Measurements from ENCODE around the gene LGALS9.
"Not testable (repeated sequence)": the region's sequence is repeated elsewhere in the genome, so short reads cannot be mapped to it uniquely, and the experiment has no call there.

The LGALS9 gene

GRCh38 chr17:27659683-27660082, 28.7 kb downstream of the LGALS9 start:
- Histone ChIP-seq H3K36me3 (ENCODE audit: insufficient read depth, low read depth, low read length) (no peaks in the 10 kb centered on the region), H3K4me1 (ENCODE audit: insufficient read depth, low read length) (no peaks in the 10 kb centered on the region), H3K9me3 (ENCODE audit: insufficient read depth, low read depth, low read length) (no peaks in the 10 kb centered on the region), H3K4me3 (ENCODE audit: low read length) (no peak overlapping the region), H3K9ac (ENCODE audit: low read depth, low read length) (no peak overlapping the region), H3K27me3 (ENCODE audit: insufficient read depth, low read length) (no peaks in the 10 kb centered on the region; the same call in 1 of the 2 replicates), H3K27ac (ENCODE audit: low read length) (no peak overlapping the region)

GRCh38 chr17:27660436-27660835, 29.4 kb downstream of the LGALS9 start:
- H3K4me3 ChIP-seq (ENCODE audit: low read length), result no peak overlapping the region
- H3K27me3 ChIP-seq (ENCODE audit: insufficient read depth, low read length), result no peaks in the 10 kb centered on the region; the same call in 1 of the 2 replicates
- H3K36me3 ChIP-seq (ENCODE audit: insufficient read depth, low read depth, low read length), result no peaks in the 10 kb centered on the region
- H3K4me1 ChIP-seq (ENCODE audit: insufficient read depth, low read length), result no peaks in the 10 kb centered on the region
- no peak overlapping the region for H3K27ac ChIP-seq (ENCODE audit: low read length)
- H3K9me3 ChIP-seq (ENCODE audit: insufficient read depth, low read depth, low read length), result no peaks in the 10 kb centered on the region
- H3K9ac ChIP-seq (ENCODE audit: low read depth, low read length), result no peak overlapping the region

- Histone ChIP-seq H3K27ac (ENCODE audit: low read length) (no peak overlapping the region), H3K9ac (ENCODE audit: low read depth, low read length) (no peak overlapping the region), H3K36me3 (ENCODE audit: insufficient read depth, low read depth, low read length) (no peaks in the 10 kb centered on the region), H3K9me3 (ENCODE audit: insufficient read depth, low read depth, low read length) (no peaks in the 10 kb centered on the region), H3K4me3 (ENCODE audit: low read length) (no peak overlapping the region), H3K27me3 (ENCODE audit: insufficient read depth, low read length) (no peaks in the 10 kb centered on the region; the same call in 1 of the 2 replicates), H3K4me1 (ENCODE audit: insufficient read depth, low read length) (no peaks in the 10 kb centered on the region)
Observed at GRCh38 chr17:27663936-27664605, 33.1 kb downstream of the LGALS9 start.

- Histone ChIP-seq H3K27me3 (ENCODE audit: insufficient read depth, low read length) (no peaks in the 10 kb centered on the region; the same call in 1 of the 2 replicates), H3K27ac (ENCODE audit: low read length) (no peak overlapping the region), H3K36me3 (ENCODE audit: insufficient read depth, low read depth, low read length) (no peaks in the 10 kb centered on the region), H3K9me3 (ENCODE audit: insufficient read depth, low read depth, low read length) (no peaks in the 10 kb centered on the region), H3K9ac (ENCODE audit: low read depth, low read length) (no peak overlapping the region), H3K4me3 (ENCODE audit: low read length) (no peak overlapping the region), H3K4me1 (ENCODE audit: insufficient read depth, low read length) (no peaks in the 10 kb centered on the region)
Observed at GRCh38 chr17:27664606-27664965, 33.6 kb downstream of the LGALS9 start.

GRCh38 chr17:27665549-27665948, 34.6 kb downstream of the LGALS9 start:
- H3K27me3 ChIP-seq (ENCODE audit: insufficient read depth, low read length), result no peaks in the 10 kb centered on the region; the same call in 1 of the 2 replicates
- no peaks in the 10 kb centered on the region for H3K9me3 ChIP-seq (ENCODE audit: insufficient read depth, low read depth, low read length)
- H3K9ac ChIP-seq (ENCODE audit: low read depth, low read length), result no peak overlapping the region
- no peaks in the 10 kb centered on the region for H3K4me1 ChIP-seq (ENCODE audit: insufficient read depth, low read length)
- H3K4me3 ChIP-seq (ENCODE audit: low read length), result no peak overlapping the region
- H3K27ac ChIP-seq (ENCODE audit: low read length), result no peak overlapping the region
- H3K36me3 ChIP-seq (ENCODE audit: insufficient read depth, low read depth, low read length), result no peaks in the 10 kb centered on the region

DNA sequence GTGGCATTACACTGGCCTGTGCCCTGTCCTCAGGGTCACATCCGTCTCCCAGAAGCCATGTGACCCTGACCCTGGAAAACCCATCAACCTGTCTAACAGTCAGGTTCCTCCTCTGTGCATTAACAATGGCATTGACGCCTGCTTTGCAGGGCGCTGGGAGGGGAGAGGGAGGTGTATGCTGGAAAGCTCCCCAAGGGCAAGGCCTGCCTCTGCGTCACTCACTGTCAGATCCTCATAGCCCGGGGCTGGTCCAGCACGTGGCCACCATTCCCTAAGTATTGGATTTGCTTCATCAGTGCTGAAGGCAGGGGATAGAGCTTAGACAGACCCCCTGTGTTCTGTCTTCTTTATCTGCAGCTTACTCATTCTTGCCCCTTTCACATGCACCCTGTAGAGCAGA, 35.3 kb downstream of the LGALS9 start:
- H3K36me3 ChIP-seq (ENCODE audit: insufficient read depth, low read depth, low read length); H3K4me3 ChIP-seq (ENCODE audit: low read length); H3K9ac ChIP-seq (ENCODE audit: low read depth, low read length); H3K27me3 ChIP-seq (ENCODE audit: insufficient read depth, low read length); H3K9me3 ChIP-seq (ENCODE audit: insufficient read depth, low read depth, low read length); H3K4me1 ChIP-seq (ENCODE audit: insufficient read depth, low read length); H3K27ac ChIP-seq (ENCODE audit: low read length): not testable (repeated sequence)

DNA sequence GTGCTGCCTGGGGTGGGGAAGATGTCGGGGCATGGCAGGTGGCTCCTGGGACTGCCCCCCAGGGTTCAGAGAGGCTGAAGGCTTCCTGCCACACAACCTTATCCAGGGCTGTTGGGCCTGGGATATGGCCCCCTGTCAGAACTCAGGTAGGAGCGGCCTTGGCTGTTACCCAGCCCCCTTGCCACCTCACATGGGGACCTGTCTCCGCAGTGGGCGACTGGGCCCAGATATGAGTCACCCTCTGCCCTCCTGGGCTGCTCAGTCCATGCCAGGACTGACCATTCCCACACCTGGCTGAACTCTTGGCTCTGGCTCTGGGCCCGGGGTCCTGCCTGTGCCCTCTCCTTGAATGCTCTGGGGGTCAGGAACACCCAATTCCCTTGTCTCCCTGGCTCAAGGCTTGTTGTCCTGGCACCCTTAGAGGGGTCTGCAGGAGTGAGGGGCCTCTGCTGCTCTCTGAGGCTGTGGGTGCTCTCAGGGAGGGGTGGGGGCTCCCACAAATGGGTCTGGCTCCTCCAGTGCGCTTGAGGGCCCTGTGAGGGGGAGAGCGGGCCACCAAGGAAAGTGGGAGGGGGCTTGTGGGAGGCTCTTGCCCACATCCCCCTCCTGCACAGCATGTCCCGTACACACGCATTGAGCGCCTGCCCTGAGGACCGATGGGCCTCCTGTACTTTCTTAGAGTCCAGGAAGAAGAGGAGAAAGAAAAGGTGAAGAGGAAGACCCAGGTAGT, 36.0 kb downstream of the LGALS9 start:
- H3K27ac ChIP-seq (ENCODE audit: low read length), result no peak overlapping the region
- H3K4me1 ChIP-seq (ENCODE audit: insufficient read depth, low read length), result no peaks in the 10 kb centered on the region
- H3K4me3 ChIP-seq (ENCODE audit: low read length), result no peak overlapping the region
- H3K9me3 ChIP-seq (ENCODE audit: insufficient read depth, low read depth, low read length), result no peaks in the 10 kb centered on the region
- H3K36me3 ChIP-seq (ENCODE audit: insufficient read depth, low read depth, low read length), result no peaks in the 10 kb centered on the region
- H3K9ac ChIP-seq (ENCODE audit: low read depth, low read length), result no peak overlapping the region
- no peaks in the 10 kb centered on the region; the same call in 1 of the 2 replicates for H3K27me3 ChIP-seq (ENCODE audit: insufficient read depth, low read length)

DNA sequence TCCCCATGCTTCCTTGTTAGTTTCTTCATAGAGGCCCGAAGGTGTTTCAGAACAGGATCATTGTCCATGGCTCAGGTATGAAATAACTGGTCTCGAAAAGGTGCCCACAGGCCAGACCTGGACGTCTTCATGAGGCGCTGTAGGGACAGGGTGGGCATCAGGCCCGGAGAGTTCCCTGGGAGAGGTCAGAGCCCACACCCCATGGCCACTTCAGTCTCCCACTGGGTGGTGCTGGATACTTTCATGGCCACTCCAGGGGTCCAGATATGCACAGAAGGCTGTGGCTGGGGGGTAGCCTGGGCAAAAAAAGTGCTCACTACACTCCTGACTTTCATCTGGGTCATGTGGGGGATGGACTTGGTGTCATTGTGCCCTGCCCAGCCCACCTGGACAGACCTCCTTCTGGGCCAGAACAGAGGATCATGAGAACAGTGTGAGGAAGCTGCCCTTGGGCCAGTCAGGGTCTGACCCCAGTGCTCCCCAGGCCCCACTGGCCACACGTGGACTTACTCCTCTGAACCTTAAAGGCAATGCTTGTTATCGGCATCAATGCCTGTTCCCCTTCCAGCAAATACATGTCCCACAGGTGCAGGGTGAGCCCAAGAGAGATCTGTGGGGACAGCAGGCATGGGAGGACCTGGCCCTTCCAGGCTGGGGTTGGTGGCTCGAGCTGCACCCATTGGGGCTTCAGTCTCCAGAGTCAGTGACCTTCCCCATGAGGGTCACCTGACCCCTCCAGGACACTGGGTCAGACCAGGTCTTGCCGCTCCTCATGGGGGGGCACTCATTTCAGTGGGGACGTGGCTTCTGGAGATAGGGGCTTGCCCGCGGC, 36.9 kb downstream of the LGALS9 start:
- Histone ChIP-seq H3K36me3 (ENCODE audit: insufficient read depth, low read depth, low read length) (no peaks in the 10 kb centered on the region), H3K9ac (ENCODE audit: low read depth, low read length) (no peak overlapping the region), H3K27ac (ENCODE audit: low read length) (no peak overlapping the region), H3K27me3 (ENCODE audit: insufficient read depth, low read length) (no peaks in the 10 kb centered on the region), H3K4me3 (ENCODE audit: low read length) (no peak overlapping the region), H3K4me1 (ENCODE audit: insufficient read depth, low read length) (no peaks in the 10 kb centered on the region), H3K9me3 (ENCODE audit: insufficient read depth, low read depth, low read length) (no peaks in the 10 kb centered on the region)

GRCh38 chr17:27668488-27668823, 37.5 kb downstream of the LGALS9 start:
- H3K9me3 ChIP-seq (ENCODE audit: insufficient read depth, low read depth, low read length), result no peaks in the 10 kb centered on the region
- H3K27me3 ChIP-seq (ENCODE audit: insufficient read depth, low read length), result no peaks in the 10 kb centered on the region
- H3K4me1 ChIP-seq (ENCODE audit: insufficient read depth, low read length), result no peaks in the 10 kb centered on the region
- no peak overlapping the region for H3K4me3 ChIP-seq (ENCODE audit: low read length)
- H3K9ac ChIP-seq (ENCODE audit: low read depth, low read length), result no peak overlapping the region
- no peaks in the 10 kb centered on the region for H3K36me3 ChIP-seq (ENCODE audit: insufficient read depth, low read depth, low read length)
- no peak overlapping the region for H3K27ac ChIP-seq (ENCODE audit: low read length)

DNA sequence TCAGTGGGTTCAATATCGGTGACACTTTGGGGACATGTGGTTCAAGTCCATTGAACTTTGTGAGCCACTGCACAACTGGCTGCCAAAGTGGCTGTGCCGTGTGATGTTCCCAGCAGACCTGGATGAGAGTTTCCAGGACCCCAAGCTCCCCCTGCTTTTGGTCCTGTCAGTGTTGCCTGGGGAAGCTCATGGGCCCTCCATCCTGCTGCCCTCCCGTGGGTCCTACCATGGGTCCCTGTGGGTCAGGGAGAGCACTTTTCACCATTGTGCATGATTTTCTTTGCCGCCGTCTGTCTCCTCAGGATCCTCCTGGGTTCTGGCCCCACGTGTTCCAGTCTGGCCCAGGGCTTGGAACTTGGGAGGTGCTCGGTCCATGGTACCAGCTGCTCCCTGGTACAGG, 38.1 kb downstream of the LGALS9 start:
- no peak overlapping the region for H3K4me3 ChIP-seq (ENCODE audit: low read length)
- no peaks in the 10 kb centered on the region for H3K9me3 ChIP-seq (ENCODE audit: insufficient read depth, low read depth, low read length)
- no peak overlapping the region for H3K9ac ChIP-seq (ENCODE audit: low read depth, low read length)
- no peak overlapping the region for H3K27ac ChIP-seq (ENCODE audit: low read length)
- H3K36me3 ChIP-seq (ENCODE audit: insufficient read depth, low read depth, low read length), result no peaks in the 10 kb centered on the region
- no peaks in the 10 kb centered on the region for H3K27me3 ChIP-seq (ENCODE audit: insufficient read depth, low read length)
- H3K4me1 ChIP-seq (ENCODE audit: insufficient read depth, low read length), result no peaks in the 10 kb centered on the region

DNA sequence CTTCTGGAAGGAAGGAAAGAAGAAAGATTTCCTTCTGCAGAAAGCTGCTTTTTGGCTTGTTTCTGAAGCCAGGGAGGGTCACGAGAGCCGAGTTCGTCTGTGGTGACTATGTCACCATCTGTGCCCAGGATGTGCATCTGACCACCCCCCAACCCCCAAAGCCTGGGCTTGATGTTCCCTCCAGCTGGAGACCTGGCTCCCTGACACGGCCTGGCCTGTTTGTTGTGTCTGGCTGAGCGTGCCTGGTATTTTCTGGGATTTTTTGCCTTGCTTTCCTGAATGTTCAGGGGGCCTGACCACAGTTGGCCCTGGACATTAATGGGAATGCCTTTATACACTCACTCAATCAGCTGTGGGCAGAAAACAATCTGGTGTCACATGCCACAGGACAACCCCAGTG, 38.9 kb downstream of the LGALS9 start:
- H3K4me3 ChIP-seq (ENCODE audit: low read length), result no peak overlapping the region
- no peaks in the 10 kb centered on the region for H3K9me3 ChIP-seq (ENCODE audit: insufficient read depth, low read depth, low read length)
- H3K27me3 ChIP-seq (ENCODE audit: insufficient read depth, low read length), result no peaks in the 10 kb centered on the region
- H3K9ac ChIP-seq (ENCODE audit: low read depth, low read length), result no peak overlapping the region
- no peaks in the 10 kb centered on the region for H3K36me3 ChIP-seq (ENCODE audit: insufficient read depth, low read depth, low read length)
- H3K27ac ChIP-seq (ENCODE audit: low read length), result no peak overlapping the region
- no peaks in the 10 kb centered on the region for H3K4me1 ChIP-seq (ENCODE audit: insufficient read depth, low read length)
